Stimulated activated CD8-positive, alpha-beta memory T cell treated with anti-CD3 and anti-CD28 coated beads, Interleukin-7, amount 100 ng/mL, for 24 hours (primary cell): ENCODE results near the gene MMP23B.
"Not testable (repeated sequence)": the region's sequence is repeated elsewhere in the genome, so short reads cannot be mapped to it uniquely, and the experiment has no call there.

Source experiments
- DNase-seq: peaks from one replicate; pipeline ENCODE4 v3.0.0-alpha.2; 2020; ENCODE audit warnings: low read depth

The MMP23B gene

GRCh38 chr1:1630965-1631781 is 800 bp upstream of the MMP23B start:
- no peak for DNase-seq

- DNase-seq = not testable (repeated sequence)
Observed at GRCh38 chr1:1633409-1633808, 1.4 kb downstream of the MMP23B start.

GRCh38 chr1:1634613-1635012 is 2.6 kb downstream of the MMP23B start:
- DNase-seq = not testable (repeated sequence)

GRCh38 chr1:1636621-1637478 is 4.9 kb downstream of the MMP23B start:
- DNase-seq = not testable (repeated sequence)

- DNase-seq = not testable (repeated sequence)
Observed at GRCh38 chr1:1637479-1637875, 5.5 kb downstream of the MMP23B start.

- DNase-seq = not testable (repeated sequence)
Observed at GRCh38 chr1:1638528-1638927, 6.6 kb downstream of the MMP23B start.

- DNase-seq = not testable (repeated sequence)
Observed at GRCh38 chr1:1639368-1639767, 7.4 kb downstream of the MMP23B start.

GRCh38 chr1:1640081-1640480 is 8.1 kb downstream of the MMP23B start:
- DNase-seq = not testable (repeated sequence)

GRCh38 chr1:1640711-1641461 is 8.9 kb downstream of the MMP23B start:
- DNase-seq = not testable (repeated sequence)

- DNase-seq = not testable (repeated sequence)
Observed at GRCh38 chr1:1646326-1646725, 14.4 kb downstream of the MMP23B start.

- DNase-seq = not testable (repeated sequence)
Observed at GRCh38 chr1:1647567-1648241, 15.7 kb downstream of the MMP23B start.

GRCh38 chr1:1648265-1648664 is 16.3 kb downstream of the MMP23B start:
- not testable (repeated sequence) for DNase-seq

GRCh38 chr1:1658583-1659549 is 26.9 kb downstream of the MMP23B start, which contains the start of gene CDK11B:
Gene CDK11B, minus strand, starts transcription at chr1:1659004. Its CDS starts 1,519 bp downstream, at chr1:1657485.
- peak; percentile 98 for DNase-seq

GRCh38 chr1:1662392-1662791 is 30.4 kb downstream of the MMP23B start:
- not testable (repeated sequence) for DNase-seq

GRCh38 chr1:1662830-1663560 is 31.0 kb downstream of the MMP23B start:
- not testable (repeated sequence) for DNase-seq

GRCh38 chr1:1664318-1664717 is 32.3 kb downstream of the MMP23B start:
- DNase-seq = not testable (repeated sequence)

GRCh38 chr1:1664941-1665814 is 33.2 kb downstream of the MMP23B start:
- DNase-seq = no peak

GRCh38 chr1:1665815-1666251 is 33.9 kb downstream of the MMP23B start:
- peak; percentile 19 for DNase-seq
